ENCODE measurements around the gene XPOT.

DNA sequence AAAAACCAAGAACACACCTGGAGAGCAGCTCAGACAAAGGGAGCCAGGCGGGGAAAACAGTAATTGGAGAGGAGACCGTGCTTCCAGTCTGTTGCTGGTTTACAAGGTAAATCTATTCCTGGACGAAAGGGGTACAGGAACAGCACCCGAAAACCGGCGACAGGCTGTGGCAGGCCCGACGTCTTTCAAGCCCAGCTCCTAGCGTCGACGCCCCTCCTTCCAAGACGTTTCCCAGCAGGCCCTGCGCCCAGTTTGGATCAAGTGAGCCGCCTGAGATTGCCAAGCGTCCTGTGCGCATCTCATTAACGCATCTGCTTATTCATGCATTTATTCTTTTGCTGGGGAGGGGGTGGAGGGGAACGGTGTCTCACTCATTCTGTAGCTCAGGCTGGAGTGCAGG lies 15.0 kb upstream of the XPOT start:
- TF ChIP-seq, protein P1, sequence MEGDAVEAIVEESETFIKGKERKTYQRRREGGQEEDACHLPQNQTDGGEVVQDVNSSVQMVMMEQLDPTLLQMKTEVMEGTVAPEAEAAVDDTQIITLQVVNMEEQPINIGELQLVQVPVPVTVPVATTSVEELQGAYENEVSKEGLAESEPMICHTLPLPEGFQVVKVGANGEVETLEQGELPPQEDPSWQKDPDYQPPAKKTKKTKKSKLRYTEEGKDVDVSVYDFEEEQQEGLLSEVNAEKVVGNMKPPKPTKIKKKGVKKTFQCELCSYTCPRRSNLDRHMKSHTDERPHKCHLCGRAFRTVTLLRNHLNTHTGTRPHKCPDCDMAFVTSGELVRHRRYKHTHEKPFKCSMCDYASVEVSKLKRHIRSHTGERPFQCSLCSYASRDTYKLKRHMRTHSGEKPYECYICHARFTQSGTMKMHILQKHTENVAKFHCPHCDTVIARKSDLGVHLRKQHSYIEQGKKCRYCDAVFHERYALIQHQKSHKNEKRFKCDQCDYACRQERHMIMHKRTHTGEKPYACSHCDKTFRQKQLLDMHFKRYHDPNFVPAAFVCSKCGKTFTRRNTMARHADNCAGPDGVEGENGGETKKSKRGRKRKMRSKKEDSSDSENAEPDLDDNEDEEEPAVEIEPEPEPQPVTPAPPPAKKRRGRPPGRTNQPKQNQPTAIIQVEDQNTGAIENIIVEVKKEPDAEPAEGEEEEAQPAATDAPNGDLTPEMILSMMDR (IDR thresholded peaks at IDR 0.05) = no peak
- no peak for TF ChIP-seq POLR2AphosphoS5 (IDR thresholded peaks at IDR 0.05)
